CD14-positive monocyte (primary cell): ENCODE results near the gene CDH13. TPM values are rescaled to one million over a fixed set of nuclear protein-coding genes. Genes with fewer than 3 reads are reported as not detected.

ENCODE experiments used
- DNase-seq, 3 donors: peaks; one replicate each; pipeline ENCODE4 v3.0.0-alpha.2; 2011 to 2022
- H2AFZ ChIP-seq: 2 replicates; pipeline ENCODE4 v1.6.0; 2012; ENCODE audit warnings: mild to moderate bottlenecking, low read depth, low read length, inconsistent platforms; ENCODE audit not compliant: insufficient read depth, poor library complexity, severe bottlenecking
- H3K27ac ChIP-seq, 2 donors: 1 replicate in 1 of 2; 2 replicates in 1 of 2; pipeline ENCODE4 v1.5.1; 2012 to 2013; ENCODE audit warnings: low read length in 2 of 2, control low read depth in 1 of 2, inconsistent platforms in 1 of 2, low read depth in 1 of 2, mild to moderate bottlenecking in 1 of 2
- H3K27me3 ChIP-seq, 2 donors: one replicate each; pipeline versions ENCODE4 v1.6.0 to v1.6.1; 2011 to 2013; ENCODE audit warnings: low read length in 2 of 2; ENCODE audit not compliant: control insufficient read depth in 2 of 2, insufficient read depth in 2 of 2
- H3K36me3 ChIP-seq, 2 donors: replicated peaks in 1 of 2; 1 replicate in 1 of 2; 2 replicates in 1 of 2; pipeline versions ENCODE4 v1.5.1 to v1.6.1; 2012 to 2013; ENCODE audit warnings: low read length in 2 of 2, control low read depth in 1 of 2, inconsistent platforms in 1 of 2, mild to moderate bottlenecking in 1 of 2; ENCODE audit not compliant: insufficient read depth in 2 of 2, control insufficient read depth in 1 of 2
- H3K4me1 ChIP-seq, 2 donors: 1 replicate in 1 of 2; 2 replicates in 1 of 2; pipeline versions ENCODE4 v1.5.1 to v1.6.1; 2012 to 2013; ENCODE audit warnings: low read length in 2 of 2, control low read depth in 1 of 2, inconsistent platforms in 1 of 2, mild to moderate bottlenecking in 1 of 2, moderate library complexity in 1 of 2; ENCODE audit not compliant: insufficient read depth in 2 of 2, control insufficient read depth in 1 of 2
- H3K4me2 ChIP-seq: replicated peaks from 2 replicates; pipeline ENCODE3; 2012; ENCODE audit warnings: low read length, moderate library complexity, mild to moderate bottlenecking; ENCODE audit not compliant: poor library complexity, severe bottlenecking; ENCODE audit errors: extremely low read depth
- H3K4me3 ChIP-seq, 3 experiments: fragments of 200-600 bp in 1 of 3; sonication (generic) in 1 of 3; replicated peaks in 1 of 3; 1 replicate in 2 of 3; 2 replicates in 1 of 3; pipeline ENCODE4 v1.5.1; 2011 to 2013; ENCODE audit warnings: low read length in 3 of 3, mild to moderate bottlenecking in 3 of 3, control low read depth in 2 of 3, low read depth in 2 of 3, inconsistent platforms in 1 of 3, moderate library complexity in 1 of 3
- H3K79me2 ChIP-seq: 2 replicates; pipeline ENCODE4 v1.6.0; 2012; ENCODE audit warnings: mild to moderate bottlenecking, control low read depth, inconsistent platforms, low read length, moderate library complexity; ENCODE audit not compliant: insufficient read depth
- H3K9ac ChIP-seq: 2 replicates; pipeline ENCODE4 v1.6.0; 2017; ENCODE audit warnings: low read length, mild to moderate bottlenecking; ENCODE audit not compliant: insufficient read depth, poor library complexity, severe bottlenecking
- H3K9me3 ChIP-seq, 2 donors: replicated peaks in 1 of 2; 1 replicate in 1 of 2; 2 replicates in 1 of 2; pipeline versions ENCODE4 v1.5.1 to v1.6.1; 2012 to 2013; ENCODE audit warnings: low read length in 2 of 2, control low read depth in 1 of 2; ENCODE audit not compliant: control insufficient read depth in 1 of 2, insufficient read depth in 1 of 2
- H4K20me1 ChIP-seq: 2 replicates; pipeline ENCODE4 v1.6.0; 2012; ENCODE audit warnings: mild to moderate bottlenecking, low read length, control low read depth, moderate library complexity; ENCODE audit not compliant: insufficient read depth
- H3K27ac Mint-ChIP-seq, 7 donors: one replicate each; pipeline ENCODE4 v1.8.0; 2020; ENCODE audit warnings: mild to moderate bottlenecking in 7 of 7, mixed read lengths in 7 of 7, moderate library complexity in 6 of 7, inconsistent platforms in 2 of 7
- H3K27me3 Mint-ChIP-seq, 3 donors: one replicate each; pipeline ENCODE4 v1.8.0; 2021 to 2022; ENCODE audit warnings: low read depth in 3 of 3, mild to moderate bottlenecking in 3 of 3, mixed read lengths in 3 of 3, moderate library complexity in 3 of 3, inconsistent platforms in 1 of 3
- H3K36me3 Mint-ChIP-seq, 2 donors: one replicate each; pipeline ENCODE4 v1.8.0; 2020; ENCODE audit warnings: mixed read lengths in 2 of 2, inconsistent platforms in 1 of 2, mild to moderate bottlenecking in 1 of 2
- H3K4me1 Mint-ChIP-seq: one replicate; pipeline ENCODE4 v1.8.0; 2020; ENCODE audit warnings: mild to moderate bottlenecking, mixed read lengths
- H3K4me3 Mint-ChIP-seq, 2 donors: one replicate each; pipeline ENCODE4 v1.8.0; 2020; ENCODE audit warnings: mild to moderate bottlenecking in 2 of 2, mixed read lengths in 2 of 2, moderate library complexity in 1 of 2
- H3K9me3 Mint-ChIP-seq, 7 donors: one replicate each; pipeline ENCODE4 v1.8.0; 2020 to 2022; ENCODE audit warnings: mixed read lengths in 7 of 7, mild to moderate bottlenecking in 6 of 7, moderate library complexity in 6 of 7, inconsistent platforms in 2 of 7
- WGBS: methylation state at CpG from one replicate; pipeline ENCODE4 v1.1.5; 2013; ENCODE audit warnings: missing lambda C conversion rate; ENCODE audit not compliant: insufficient coverage; 5-methylcytosine and 5-hydroxymethylcytosine counted together
- intact Hi-C, 2 donors: fragments of 100-400 bp; cut with micrococcal nuclease; formaldehyde crosslinking; loops; one replicate each; pipeline versions ENCODE4 v1.15.0 to v1.15.1; 2023
- polyA plus RNA-seq, 3 donors: library from polyadenylated mRNA; depleted of rRNA in 1 of 3; unstranded in 2 of 3; stranded (reverse) in 1 of 3; fragments of 300-500 nt in 2 of 3; fragments of >200 nt in 1 of 3; fragmentation: Illumina TruSeq in 2 of 3; gene quantifications; 1 replicate in 2 of 3; 2 replicates in 1 of 3; pipeline ENCODE4 v1.2.3, GENCODE V29; 2012 to 2021
- TF ChIP-seq, protein P1 (sequence below): fragments of 200-600 bp; IDR thresholded peaks from one replicate; pipeline ENCODE4 v1.8.0; 2022; ENCODE audit warnings: antibody characterized with exemption, mild to moderate bottlenecking

The CDH13 gene
- polyA plus RNA-seq, 3 donors, result 0.13 to 0.19 TPM; not detected in 1

DNA sequence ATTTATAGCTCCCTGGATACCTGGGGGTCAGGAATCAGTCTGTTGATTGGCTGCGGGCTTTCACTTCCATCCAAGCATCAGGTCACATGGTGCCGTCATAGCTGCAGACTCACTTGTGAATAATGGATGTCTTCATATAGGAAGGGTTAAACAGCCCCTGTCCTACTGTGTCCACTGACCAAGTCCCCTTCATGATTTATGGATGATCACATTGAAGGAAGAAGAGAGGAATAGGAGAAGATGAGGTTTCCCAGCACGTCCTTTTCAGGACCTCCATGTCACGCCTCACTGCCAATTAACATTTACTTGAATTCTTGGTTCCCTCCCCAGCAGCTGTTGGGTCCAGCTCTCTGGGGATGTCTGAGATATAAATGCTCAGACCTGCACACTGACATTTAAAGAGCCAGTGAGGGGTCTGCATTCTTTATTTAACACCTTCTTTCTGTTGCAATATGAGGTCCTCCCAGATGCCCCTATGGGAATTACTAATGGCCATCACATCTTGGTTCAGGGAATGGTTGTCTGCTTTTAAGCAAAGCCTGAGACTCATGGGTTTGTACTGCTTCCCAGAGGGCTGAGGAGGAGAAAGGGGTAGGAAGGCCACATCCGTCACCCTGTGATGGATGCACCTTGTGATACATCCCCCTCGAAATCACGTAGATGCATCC lies 950.4 kb downstream of the CDH13 start:
- no peak overlapping the region for H3K27ac Mint-ChIP-seq
- H3K9ac ChIP-seq, result no peak overlapping the region
- H3K27ac ChIP-seq, result no peak overlapping the region
- H3K36me3 ChIP-seq, result no peaks in the 10 kb centered on the region
- H3K36me3 Mint-ChIP-seq, result no peaks in the 10 kb centered on the region
- no peak overlapping the region for H2AFZ ChIP-seq
- no peaks in the 10 kb centered on the region for H3K79me2 ChIP-seq
- H4K20me1 ChIP-seq, result no peaks in the 10 kb centered on the region
- intact Hi-C loops, result no loop called here
- no peak overlapping the region for H3K4me3 ChIP-seq
- H3K27me3 Mint-ChIP-seq, result peaks cover 0 to 10% (median 1%) of the 10 kb centered on the region in 3 donors
- no peaks in the 10 kb centered on the region for H3K27me3 ChIP-seq
- H3K4me3 Mint-ChIP-seq, result no peak overlapping the region
- no peak overlapping the region for H3K4me2 ChIP-seq
- no peak for DNase-seq
- H3K4me1 ChIP-seq, result no peaks in the 10 kb centered on the region
- 86% methylated on average over 1 of the region's 7 CpGs for WGBS
- TF ChIP-seq, protein P1, sequence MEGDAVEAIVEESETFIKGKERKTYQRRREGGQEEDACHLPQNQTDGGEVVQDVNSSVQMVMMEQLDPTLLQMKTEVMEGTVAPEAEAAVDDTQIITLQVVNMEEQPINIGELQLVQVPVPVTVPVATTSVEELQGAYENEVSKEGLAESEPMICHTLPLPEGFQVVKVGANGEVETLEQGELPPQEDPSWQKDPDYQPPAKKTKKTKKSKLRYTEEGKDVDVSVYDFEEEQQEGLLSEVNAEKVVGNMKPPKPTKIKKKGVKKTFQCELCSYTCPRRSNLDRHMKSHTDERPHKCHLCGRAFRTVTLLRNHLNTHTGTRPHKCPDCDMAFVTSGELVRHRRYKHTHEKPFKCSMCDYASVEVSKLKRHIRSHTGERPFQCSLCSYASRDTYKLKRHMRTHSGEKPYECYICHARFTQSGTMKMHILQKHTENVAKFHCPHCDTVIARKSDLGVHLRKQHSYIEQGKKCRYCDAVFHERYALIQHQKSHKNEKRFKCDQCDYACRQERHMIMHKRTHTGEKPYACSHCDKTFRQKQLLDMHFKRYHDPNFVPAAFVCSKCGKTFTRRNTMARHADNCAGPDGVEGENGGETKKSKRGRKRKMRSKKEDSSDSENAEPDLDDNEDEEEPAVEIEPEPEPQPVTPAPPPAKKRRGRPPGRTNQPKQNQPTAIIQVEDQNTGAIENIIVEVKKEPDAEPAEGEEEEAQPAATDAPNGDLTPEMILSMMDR, result no peak
- peaks cover 0 to 9% (median 2%) of the 10 kb centered on the region in 7 donors for H3K9me3 Mint-ChIP-seq
- H3K9me3 ChIP-seq, result no peaks in the 10 kb centered on the region
- H3K4me1 Mint-ChIP-seq, result no peaks in the 10 kb centered on the region

DNA sequence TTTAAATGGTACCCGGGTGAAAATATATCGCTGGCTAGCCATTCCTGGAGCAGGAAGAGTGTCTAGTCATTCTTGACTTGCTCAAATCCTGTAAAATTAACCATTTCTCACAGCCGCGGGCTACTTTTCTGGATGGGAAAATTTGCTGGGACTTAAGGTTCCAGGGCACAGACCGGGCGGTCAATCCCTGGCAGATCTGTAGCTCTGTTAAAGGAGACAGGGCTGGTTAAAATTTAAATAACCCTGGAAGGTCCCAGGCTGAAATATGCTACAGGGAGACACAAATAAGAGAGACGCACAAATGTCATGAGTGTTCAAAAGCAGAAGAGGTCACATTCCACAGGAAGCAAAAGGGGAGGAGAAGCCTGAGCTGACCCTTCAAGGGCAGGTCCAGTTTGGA lies 951.4 kb downstream of the CDH13 start:
- Mint-ChIP-seq H3K4me1 (no peaks in the 10 kb centered on the region), H3K27ac (no peak overlapping the region), H3K9me3 (peaks cover 0 to 9% (median 2%) of the 10 kb centered on the region in 7 donors), H3K27me3 (peaks cover 0 to 10% (median 1%) of the 10 kb centered on the region in 3 donors), H3K36me3 (no peaks in the 10 kb centered on the region), H3K4me3 (no peak overlapping the region)
- intact Hi-C loops, result no loop called here
- Histone ChIP-seq H3K27me3 (no peaks in the 10 kb centered on the region), H3K9ac (no peak overlapping the region), H3K4me2 (no peak overlapping the region), H2AFZ (no peak overlapping the region), H3K79me2 (no peaks in the 10 kb centered on the region), H3K4me1 (no peaks in the 10 kb centered on the region), H3K9me3 (no peaks in the 10 kb centered on the region), H3K4me3 (no peak overlapping the region), H4K20me1 (no peaks in the 10 kb centered on the region), H3K36me3 (no peaks in the 10 kb centered on the region), H3K27ac (no peak overlapping the region)
- TF ChIP-seq, protein P1, result no peak
- no peak for DNase-seq
- WGBS, result 80% methylated on average over 3 of the region's 7 CpGs
